Neuronal stem cell (in vitro differentiated cells): Measurements from ENCODE around the gene PML.
A peak's percentile ranks its signal among the peaks of the same experiment; 100 is the strongest.

Source experiments
- DNase-seq: peaks from one replicate; pipeline ENCODE4 v3.0.0-alpha.2; 2013; ENCODE audit warnings: low spot score
- H2AFZ ChIP-seq: one replicate; pipeline ENCODE4 v1.6.1; 2013; ENCODE audit warnings: mild to moderate bottlenecking, low read length, inconsistent platforms
- H2AK5ac ChIP-seq: 2 replicates; pipeline ENCODE4 v1.6.1; 2013; ENCODE audit warnings: low read depth, mild to moderate bottlenecking, inconsistent platforms, low read length, moderate library complexity, mixed read lengths
- H2BK120ac ChIP-seq: 2 replicates; pipeline ENCODE4 v1.6.1; 2013; ENCODE audit warnings: low read depth, mild to moderate bottlenecking, inconsistent platforms, low read length, moderate library complexity, mixed read lengths
- H2BK12ac ChIP-seq: one replicate; pipeline ENCODE4 v1.6.1; 2013; ENCODE audit warnings: low read length, inconsistent platforms
- H2BK15ac ChIP-seq: 2 replicates; pipeline ENCODE4 v1.6.1; 2013; ENCODE audit warnings: mild to moderate bottlenecking, low read length, inconsistent platforms, mixed read lengths
- H2BK5ac ChIP-seq: one replicate; pipeline ENCODE4 v1.6.1; 2013; ENCODE audit warnings: inconsistent platforms, mild to moderate bottlenecking, low read length, moderate library complexity
- H3K14ac ChIP-seq: one replicate; pipeline ENCODE4 v1.6.1; 2013; ENCODE audit warnings: low read length, inconsistent platforms
- H3K18ac ChIP-seq: 2 replicates; pipeline ENCODE4 v1.6.1; 2013; ENCODE audit warnings: low read length, inconsistent platforms
- H3K23ac ChIP-seq: 2 replicates; pipeline ENCODE4 v1.6.1; 2013; ENCODE audit warnings: low read depth, mild to moderate bottlenecking, mixed read lengths, low read length, inconsistent platforms; ENCODE audit not compliant: poor library complexity
- H3K27ac ChIP-seq: replicated peaks from 3 replicates; pipeline ENCODE4 v1.5.1; 2013; ENCODE audit warnings: low read length, inconsistent platforms
- H3K27me3 ChIP-seq, 3 experiments: 2 replicates each; pipeline ENCODE4 v1.6.1; 2013; ENCODE audit warnings: low read length in 3 of 3, mild to moderate bottlenecking in 2 of 3, inconsistent platforms in 1 of 3, low read depth in 1 of 3, mixed read lengths in 1 of 3, moderate library complexity in 1 of 3; ENCODE audit not compliant: control insufficient read depth in 3 of 3, insufficient read depth in 3 of 3
- H3K36me3 ChIP-seq, 2 donors: replicated peaks in 1 of 2; 2 replicates each; pipeline ENCODE4 v1.6.1; 2013; ENCODE audit warnings: low read length in 2 of 2; ENCODE audit not compliant: control insufficient read depth in 2 of 2, insufficient read depth in 2 of 2
- H3K4ac ChIP-seq: 2 replicates; pipeline ENCODE4 v1.6.1; 2013; ENCODE audit warnings: inconsistent platforms, mild to moderate bottlenecking, low read length, moderate library complexity
- H3K4me1 ChIP-seq, 2 donors: 1 replicate in 1 of 2; 2 replicates in 1 of 2; pipeline ENCODE4 v1.6.1; 2013; ENCODE audit warnings: low read length in 2 of 2, low read depth in 1 of 2; ENCODE audit not compliant: control insufficient read depth in 2 of 2, insufficient read depth in 1 of 2
- H3K4me2 ChIP-seq: one replicate; pipeline ENCODE4 v1.6.1; 2013; ENCODE audit warnings: mild to moderate bottlenecking, low read length, inconsistent platforms; ENCODE audit not compliant: insufficient read depth, poor library complexity, severe bottlenecking
- H3K4me3 ChIP-seq, 2 donors: 2 replicates each; pipeline ENCODE4 v1.5.1; 2013; ENCODE audit warnings: low read length in 2 of 2, mild to moderate bottlenecking in 2 of 2, inconsistent platforms in 1 of 2, moderate library complexity in 1 of 2
- H3K79me1 ChIP-seq: one replicate; pipeline ENCODE4 v1.6.1; 2013; ENCODE audit warnings: low read depth, mild to moderate bottlenecking, inconsistent platforms, low read length, moderate library complexity
- H3K9ac ChIP-seq: one replicate; pipeline ENCODE4 v1.6.1; 2013; ENCODE audit warnings: mild to moderate bottlenecking, low read depth, low read length, inconsistent platforms; ENCODE audit not compliant: poor library complexity
- H3K9me3 ChIP-seq, 2 donors: replicated peaks in 1 of 2; 2 replicates each; pipeline versions ENCODE3 to v1.6.1; 2013; ENCODE audit warnings: low read length in 2 of 2, mild to moderate bottlenecking in 2 of 2, inconsistent platforms in 1 of 2, low read depth in 1 of 2, mixed read lengths in 1 of 2, moderate library complexity in 1 of 2; ENCODE audit not compliant: control insufficient read depth in 2 of 2, insufficient read depth in 1 of 2
- H4K8ac ChIP-seq: one replicate; pipeline ENCODE4 v1.6.1; 2013; ENCODE audit warnings: low read depth, mild to moderate bottlenecking, inconsistent platforms, low read length, moderate library complexity
- H4K91ac ChIP-seq: one replicate; pipeline ENCODE4 v1.6.1; 2013; ENCODE audit warnings: low read length, low read depth, mild to moderate bottlenecking, inconsistent platforms; ENCODE audit not compliant: poor library complexity
- WGBS, 2 donors: extraction: QIAGEN DNeasy Blood & Tissue Kit; methylation state at CpG; one replicate each; pipeline ENCODE4 v1.1.7; 2013; ENCODE audit warnings: missing lambda C conversion rate in 2 of 2, mixed read lengths in 1 of 2; ENCODE audit not compliant: insufficient read length in 2 of 2, insufficient replicate concordance in 1 of 2; ENCODE audit errors: extremely low coverage in 2 of 2; 5-methylcytosine and 5-hydroxymethylcytosine counted together

Gene PML

DNA sequence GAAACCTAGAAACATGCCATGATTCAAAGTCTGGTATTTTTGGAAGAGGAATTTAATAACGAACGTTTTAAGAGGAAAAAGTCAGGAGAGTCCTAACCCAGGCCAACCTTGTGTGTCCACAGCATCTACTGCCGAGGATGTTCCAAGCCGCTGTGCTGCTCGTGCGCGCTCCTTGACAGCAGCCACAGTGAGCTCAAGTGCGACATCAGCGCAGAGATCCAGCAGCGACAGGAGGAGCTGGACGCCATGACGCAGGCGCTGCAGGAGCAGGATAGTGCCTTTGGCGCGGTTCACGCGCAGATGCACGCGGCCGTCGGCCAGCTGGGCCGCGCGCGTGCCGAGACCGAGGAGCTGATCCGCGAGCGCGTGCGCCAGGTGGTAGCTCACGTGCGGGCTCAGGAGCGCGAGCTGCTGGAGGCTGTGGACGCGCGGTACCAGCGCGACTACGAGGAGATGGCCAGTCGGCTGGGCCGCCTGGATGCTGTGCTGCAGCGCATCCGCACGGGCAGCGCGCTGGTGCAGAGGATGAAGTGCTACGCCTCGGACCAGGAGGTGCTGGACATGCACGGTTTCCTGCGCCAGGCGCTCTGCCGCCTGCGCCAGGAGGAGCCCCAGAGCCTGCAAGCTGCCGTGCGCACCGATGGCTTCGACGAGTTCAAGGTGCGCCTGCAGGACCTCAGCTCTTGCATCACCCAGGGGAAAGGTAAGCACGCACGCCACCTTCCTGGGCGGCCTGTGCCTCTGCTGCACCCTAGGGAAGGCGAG lies 28.4 kb downstream of the PML start:
- DNase-seq = no peak
- peak overlapping the region; percentile 2 for H3K9ac ChIP-seq
- H3K18ac ChIP-seq = no peak overlapping the region
- no peak overlapping the region for H3K14ac ChIP-seq
- no peak overlapping the region for H4K91ac ChIP-seq
- peak overlapping the region; percentile 50 for H2AK5ac ChIP-seq
- no CpG with 5 or more reads among the region's 66 CpGs for WGBS, 2 donors
- peak overlapping the region; percentile 80 for H3K23ac ChIP-seq
- H3K9me3 ChIP-seq = no peaks in the 10 kb centered on the region
- H2BK15ac ChIP-seq = no peak overlapping the region
- no peak overlapping the region for H3K4me3 ChIP-seq
- no peak overlapping the region for H3K27ac ChIP-seq
- no peak overlapping the region for H4K8ac ChIP-seq
- H2BK5ac ChIP-seq = peak overlapping the region; percentile 48
- no peak overlapping the region for H2BK12ac ChIP-seq
- H2AFZ ChIP-seq = no peak overlapping the region
- H3K36me3 ChIP-seq = peaks cover 19 to 66% of the 10 kb centered on the region in 2 donors
- H2BK120ac ChIP-seq = no peak overlapping the region
- no peaks in the 10 kb centered on the region for H3K4me1 ChIP-seq
- no peaks in the 10 kb centered on the region for H3K79me1 ChIP-seq
- H3K4ac ChIP-seq = no peak overlapping the region
- no peaks in the 10 kb centered on the region for H3K27me3 ChIP-seq
- H3K4me2 ChIP-seq = no peak overlapping the region

GRCh38 chr15:74024687-74025086 lies 30.2 kb downstream of the PML start:
- DNase-seq = no peak
- Histone ChIP-seq H3K9ac (peak overlapping the region; percentile 38), H3K27me3 (no peaks in the 10 kb centered on the region), H2AK5ac (no peak overlapping the region), H4K91ac (no peak overlapping the region), H3K4me1 (no peaks in the 10 kb centered on the region), H2AFZ (no peak overlapping the region), H2BK120ac (no peak overlapping the region), H3K18ac (no peak overlapping the region), H3K4me3 (no peak overlapping the region), H3K4ac (no peak overlapping the region), H2BK12ac (no peak overlapping the region), H4K8ac (no peak overlapping the region), H3K14ac (no peak overlapping the region), H2BK5ac (no peak overlapping the region), H3K36me3 (peaks cover 19 to 68% of the 10 kb centered on the region in 2 donors), H3K79me1 (no peaks in the 10 kb centered on the region), H2BK15ac (no peak overlapping the region), H3K27ac (no peak overlapping the region), H3K23ac (no peak overlapping the region), H3K4me2 (no peak overlapping the region), H3K9me3 (no peaks in the 10 kb centered on the region)
- no CpG with 5 or more reads among the region's 2 CpGs for WGBS, 2 donors

GRCh38 chr15:74025436-74025835 lies 30.9 kb downstream of the PML start:
- H3K79me1 ChIP-seq = no peaks in the 10 kb centered on the region
- DNase-seq = no peak
- no peak overlapping the region for H3K14ac ChIP-seq
- H3K4me2 ChIP-seq = no peak overlapping the region
- no peaks in the 10 kb centered on the region for H3K27me3 ChIP-seq
- H3K27ac ChIP-seq = no peak overlapping the region
- H3K4me3 ChIP-seq = no peak overlapping the region
- H3K4me1 ChIP-seq = no peaks in the 10 kb centered on the region
- no peak overlapping the region for H3K4ac ChIP-seq
- H4K91ac ChIP-seq = no peak overlapping the region
- H2BK120ac ChIP-seq = no peak overlapping the region
- no peak overlapping the region for H3K18ac ChIP-seq
- no peak overlapping the region for H4K8ac ChIP-seq
- H3K36me3 ChIP-seq = peaks cover 19 to 71% of the 10 kb centered on the region in 2 donors
- no CpG with 5 or more reads among the region's 5 CpGs for WGBS, 2 donors
- no peaks in the 10 kb centered on the region for H3K9me3 ChIP-seq
- no peak overlapping the region for H3K23ac ChIP-seq
- H2BK12ac ChIP-seq = no peak overlapping the region
- H2BK15ac ChIP-seq = no peak overlapping the region
- H2BK5ac ChIP-seq = no peak overlapping the region
- H2AK5ac ChIP-seq = no peak overlapping the region
- H2AFZ ChIP-seq = no peak overlapping the region
- H3K9ac ChIP-seq = no peak overlapping the region

DNA sequence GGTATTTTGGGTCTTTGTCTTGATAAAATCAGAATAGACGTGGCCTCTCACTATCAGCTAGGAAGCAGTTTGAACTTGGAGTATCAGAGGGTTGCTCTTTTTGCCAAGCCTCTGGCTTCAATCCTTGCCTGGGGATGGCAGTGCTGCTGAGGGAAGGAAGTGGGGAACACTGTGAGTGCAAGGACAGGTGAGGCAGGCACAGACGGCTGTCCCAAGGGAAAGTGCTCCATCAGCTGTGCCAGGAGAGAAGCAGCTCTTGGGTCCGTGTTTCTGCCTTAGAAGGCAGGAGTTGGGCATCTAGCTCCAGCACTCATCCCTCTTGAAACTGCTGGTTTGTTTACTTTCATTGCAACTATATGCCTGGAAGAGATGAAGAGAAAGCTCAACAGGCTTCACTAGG lies 33.2 kb downstream of the PML start:
- H3K4me3 ChIP-seq = no peak overlapping the region
- H3K4ac ChIP-seq = no peak overlapping the region
- no peak overlapping the region for H3K9ac ChIP-seq
- peaks cover 16 to 68% of the 10 kb centered on the region in 2 donors for H3K36me3 ChIP-seq
- no peak overlapping the region for H4K8ac ChIP-seq
- H2BK120ac ChIP-seq = no peak overlapping the region
- H2BK15ac ChIP-seq = no peak overlapping the region
- H3K9me3 ChIP-seq = no peaks in the 10 kb centered on the region
- H2BK5ac ChIP-seq = no peak overlapping the region
- no peaks in the 10 kb centered on the region for H3K4me1 ChIP-seq
- H3K79me1 ChIP-seq = no peaks in the 10 kb centered on the region
- no peak overlapping the region for H3K18ac ChIP-seq
- no peak overlapping the region for H3K23ac ChIP-seq
- WGBS, 2 donors = no CpG with 5 or more reads among the region's 3 CpGs
- no peak overlapping the region for H3K27ac ChIP-seq
- no peak overlapping the region for H3K14ac ChIP-seq
- no peak overlapping the region for H2AK5ac ChIP-seq
- no peak overlapping the region for H2BK12ac ChIP-seq
- no peaks in the 10 kb centered on the region for H3K27me3 ChIP-seq
- H2AFZ ChIP-seq = no peak overlapping the region
- no peak overlapping the region for H4K91ac ChIP-seq
- H3K4me2 ChIP-seq = no peak overlapping the region
- no peak for DNase-seq
